ENCODE measurements around the gene MMP15.

MMP15 gene

GRCh38 chr16:58037365-58038057, 12.0 kb downstream of the MMP15 start:
- H3K27me3 ChIP-seq (ENCODE audit: insufficient read depth, low read length): no peaks in the 10 kb centered on the region
- no peak overlapping the region for H3K4me3 ChIP-seq (ENCODE audit: low read depth, low read length, poor library complexity, severe bottlenecking)
- no peaks in the 10 kb centered on the region for H3K9me2 ChIP-seq (ENCODE audit: low read depth, low read length)
- no peak overlapping the region for H2AFZ ChIP-seq (ENCODE audit: low read length)
- H3K9me3 ChIP-seq (ENCODE audit: low read length): no peaks in the 10 kb centered on the region
- no peak overlapping the region for H3K27ac ChIP-seq (ENCODE audit: low read depth, low read length, poor library complexity, severe bottlenecking)
- H4K20me1 ChIP-seq (ENCODE audit: insufficient read depth, low read length): no peaks in the 10 kb centered on the region
- no peaks in the 10 kb centered on the region for H3K36me3 ChIP-seq (ENCODE audit: insufficient read depth, low read length)
- no peak overlapping the region for H3K9ac ChIP-seq (ENCODE audit: low read length)
- no peak overlapping the region for H3K4me2 ChIP-seq (ENCODE audit: low read length)
- H3K79me2 ChIP-seq (ENCODE audit: insufficient read depth, low read length): no peaks in the 10 kb centered on the region
- no peaks in the 10 kb centered on the region for H3K4me1 ChIP-seq (ENCODE audit: insufficient read depth, low read length, severe bottlenecking)
- no peaks in the 10 kb centered on the region for H3F3A ChIP-seq (ENCODE audit: insufficient read depth, low read length)
- TF ChIP-seq CTCF (IDR thresholded peaks at IDR 0.05; ENCODE audit: low read length): no peak
- TF ChIP-seq EZH2 (IDR thresholded peaks at IDR 0.05; ENCODE audit: borderline replicate concordance, low read length): no peak

- no peaks in the 10 kb centered on the region for H3K27me3 ChIP-seq (ENCODE audit: insufficient read depth, low read length)
- H3K4me1 ChIP-seq (ENCODE audit: insufficient read depth, low read length, severe bottlenecking): no peaks in the 10 kb centered on the region
- H3K4me2 ChIP-seq (ENCODE audit: low read length): no peak overlapping the region
- H3K27ac ChIP-seq (ENCODE audit: low read depth, low read length, poor library complexity, severe bottlenecking): no peak overlapping the region
- no peak overlapping the region for H3K9ac ChIP-seq (ENCODE audit: low read length)
- no peaks in the 10 kb centered on the region for H3K9me2 ChIP-seq (ENCODE audit: low read depth, low read length)
- H3K79me2 ChIP-seq (ENCODE audit: insufficient read depth, low read length): no peaks in the 10 kb centered on the region
- TF ChIP-seq EZH2 (IDR thresholded peaks at IDR 0.05; ENCODE audit: borderline replicate concordance, low read length) (no peak), CTCF (IDR thresholded peaks at IDR 0.05; ENCODE audit: low read length) (no peak)
- no peaks in the 10 kb centered on the region for H3K9me3 ChIP-seq (ENCODE audit: low read length)
- no peaks in the 10 kb centered on the region for H3F3A ChIP-seq (ENCODE audit: insufficient read depth, low read length)
- no peaks in the 10 kb centered on the region for H4K20me1 ChIP-seq (ENCODE audit: insufficient read depth, low read length)
- no peak overlapping the region for H3K4me3 ChIP-seq (ENCODE audit: low read depth, low read length, poor library complexity, severe bottlenecking)
- H3K36me3 ChIP-seq (ENCODE audit: insufficient read depth, low read length): no peaks in the 10 kb centered on the region
- no peak overlapping the region for H2AFZ ChIP-seq (ENCODE audit: low read length)
Observed at GRCh38 chr16:58038219-58038641, 12.7 kb downstream of the MMP15 start.

- TF ChIP-seq CTCF (IDR thresholded peaks at IDR 0.05; ENCODE audit: low read length): no peak
- no peak for TF ChIP-seq EZH2 (IDR thresholded peaks at IDR 0.05; ENCODE audit: borderline replicate concordance, low read length)
- no peak overlapping the region for H3K9ac ChIP-seq (ENCODE audit: low read length)
- H3K4me2 ChIP-seq (ENCODE audit: low read length): no peak overlapping the region
- no peaks in the 10 kb centered on the region for H3K27me3 ChIP-seq (ENCODE audit: insufficient read depth, low read length)
- no peaks in the 10 kb centered on the region for H3K9me2 ChIP-seq (ENCODE audit: low read depth, low read length)
- H3K9me3 ChIP-seq (ENCODE audit: low read length): no peaks in the 10 kb centered on the region
- no peaks in the 10 kb centered on the region for H3K4me1 ChIP-seq (ENCODE audit: insufficient read depth, low read length, severe bottlenecking)
- H3F3A ChIP-seq (ENCODE audit: insufficient read depth, low read length): no peaks in the 10 kb centered on the region
- H3K4me3 ChIP-seq (ENCODE audit: low read depth, low read length, poor library complexity, severe bottlenecking): no peak overlapping the region
- no peak overlapping the region for H3K27ac ChIP-seq (ENCODE audit: low read depth, low read length, poor library complexity, severe bottlenecking)
- H2AFZ ChIP-seq (ENCODE audit: low read length): no peak overlapping the region
- no peaks in the 10 kb centered on the region for H3K36me3 ChIP-seq (ENCODE audit: insufficient read depth, low read length)
- H3K79me2 ChIP-seq (ENCODE audit: insufficient read depth, low read length): no peaks in the 10 kb centered on the region
- H4K20me1 ChIP-seq (ENCODE audit: insufficient read depth, low read length): no peaks in the 10 kb centered on the region
Observed at GRCh38 chr16:58039829-58040495, 14.4 kb downstream of the MMP15 start.
